ENCODE data around the gene GAB3. TPM values are rescaled to one million over a fixed set of nuclear protein-coding genes. Genes with fewer than 3 reads are reported as not detected.
"Not testable (repeated sequence)": the region's sequence is repeated elsewhere in the genome, so short reads cannot be mapped to it uniquely, and the experiment has no call there.

GAB3 gene
- total RNA-seq, 4 donors from 2014 or later = 2.9 to 34.1 (median 7.2) TPM

DNA sequence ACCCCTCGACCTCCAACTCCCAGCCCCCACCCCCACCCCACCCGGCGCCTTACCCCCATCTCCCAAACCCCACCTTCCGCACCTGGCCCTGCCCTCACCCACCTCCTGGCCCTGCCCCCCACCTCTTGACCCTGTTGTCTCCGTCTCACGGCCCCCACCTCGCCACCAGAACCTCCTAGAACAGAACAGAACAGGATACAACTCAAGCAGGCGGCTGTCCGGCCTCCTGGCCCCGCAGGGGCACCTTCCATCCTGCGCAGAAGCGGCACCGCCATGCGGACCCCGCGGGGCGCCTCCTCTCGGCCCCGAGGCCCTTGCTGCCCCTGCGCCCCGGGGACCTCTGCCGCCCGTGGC is 97.9 kb downstream of the GAB3 start:
- H3K4me3 ChIP-seq = no peak overlapping the region
- H3K9me3 ChIP-seq = no peaks in the 10 kb centered on the region
- H3K27me3 ChIP-seq = no peaks in the 10 kb centered on the region
- no peaks in the 10 kb centered on the region for H3K36me3 ChIP-seq
- intact Hi-C loops (cut with DNase I; ENCODE audit: low total_unique reads) = no loop called here
- no peaks in the 10 kb centered on the region for H3K4me1 ChIP-seq
- no peak overlapping the region for H3K27ac ChIP-seq
- TF ChIP-seq POLR2A (IDR thresholded peaks at IDR 0.05) = no peak
- TF ChIP-seq, protein P1, sequence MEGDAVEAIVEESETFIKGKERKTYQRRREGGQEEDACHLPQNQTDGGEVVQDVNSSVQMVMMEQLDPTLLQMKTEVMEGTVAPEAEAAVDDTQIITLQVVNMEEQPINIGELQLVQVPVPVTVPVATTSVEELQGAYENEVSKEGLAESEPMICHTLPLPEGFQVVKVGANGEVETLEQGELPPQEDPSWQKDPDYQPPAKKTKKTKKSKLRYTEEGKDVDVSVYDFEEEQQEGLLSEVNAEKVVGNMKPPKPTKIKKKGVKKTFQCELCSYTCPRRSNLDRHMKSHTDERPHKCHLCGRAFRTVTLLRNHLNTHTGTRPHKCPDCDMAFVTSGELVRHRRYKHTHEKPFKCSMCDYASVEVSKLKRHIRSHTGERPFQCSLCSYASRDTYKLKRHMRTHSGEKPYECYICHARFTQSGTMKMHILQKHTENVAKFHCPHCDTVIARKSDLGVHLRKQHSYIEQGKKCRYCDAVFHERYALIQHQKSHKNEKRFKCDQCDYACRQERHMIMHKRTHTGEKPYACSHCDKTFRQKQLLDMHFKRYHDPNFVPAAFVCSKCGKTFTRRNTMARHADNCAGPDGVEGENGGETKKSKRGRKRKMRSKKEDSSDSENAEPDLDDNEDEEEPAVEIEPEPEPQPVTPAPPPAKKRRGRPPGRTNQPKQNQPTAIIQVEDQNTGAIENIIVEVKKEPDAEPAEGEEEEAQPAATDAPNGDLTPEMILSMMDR (IDR thresholded peaks at IDR 0.05) = no peak
- DNase-seq = no peak

DNA sequence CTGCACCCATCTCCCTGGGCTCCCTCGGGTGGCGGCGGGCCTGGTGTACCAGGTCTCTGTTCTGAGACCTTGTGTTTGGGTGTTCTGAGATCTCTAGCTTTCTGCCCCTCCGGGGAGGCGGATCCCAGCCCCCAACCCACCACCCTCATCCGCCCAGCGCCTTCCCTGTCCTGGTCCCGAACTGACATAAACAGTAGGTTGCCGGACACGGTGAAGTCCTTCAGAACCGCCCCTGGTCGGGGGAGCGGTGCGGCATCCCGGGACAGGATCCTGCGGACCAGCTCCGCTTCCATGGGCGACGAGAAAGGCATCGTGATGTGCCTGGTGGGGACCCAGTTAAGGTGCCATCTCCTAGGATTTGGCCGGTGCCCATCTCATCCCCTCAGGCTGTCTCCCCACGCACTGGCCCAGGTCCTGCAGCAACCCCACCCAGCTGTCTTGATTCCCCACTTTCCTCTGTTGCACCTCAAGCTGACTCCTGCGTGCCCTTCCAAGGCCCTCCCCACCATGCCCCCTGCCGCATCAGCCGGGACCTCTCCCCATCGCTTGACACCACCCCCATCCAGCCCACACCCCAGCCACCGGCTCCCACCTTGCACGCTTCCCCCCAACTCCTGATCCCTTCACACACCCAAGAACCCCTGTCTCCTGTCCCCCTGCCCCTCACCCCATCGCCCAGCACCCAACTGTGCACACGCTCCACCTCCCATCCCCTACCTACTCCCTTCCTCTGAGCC is 98.4 kb downstream of the GAB3 start:
- H3K27me3 ChIP-seq = no peaks in the 10 kb centered on the region
- H3K36me3 ChIP-seq = no peaks in the 10 kb centered on the region
- H3K9me3 ChIP-seq = no peaks in the 10 kb centered on the region
- H3K27ac ChIP-seq = no peak overlapping the region
- no peak overlapping the region for H3K4me3 ChIP-seq
- no peak for DNase-seq
- intact Hi-C loops (cut with DNase I; ENCODE audit: low total_unique reads) = no loop called here
- H3K4me1 ChIP-seq = no peaks in the 10 kb centered on the region
- no peak for TF ChIP-seq POLR2A (IDR thresholded peaks at IDR 0.05)
- TF ChIP-seq, protein P1 (IDR thresholded peaks at IDR 0.05) = no peak

DNA sequence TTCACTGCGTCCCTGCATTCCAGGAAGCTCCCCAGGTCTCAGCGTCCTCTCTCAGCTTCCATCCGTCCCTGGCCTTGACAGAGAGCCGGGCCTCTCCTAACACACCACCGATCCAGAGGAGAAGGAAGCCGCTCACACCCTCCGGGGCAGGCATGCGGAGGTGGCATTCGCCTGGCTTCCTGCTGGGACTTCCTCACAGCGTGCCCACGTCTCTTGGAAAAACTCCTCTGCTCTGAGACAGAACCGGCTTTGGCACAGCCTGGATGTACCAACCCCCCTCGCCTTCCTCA is 100.7 kb downstream of the GAB3 start:
- Histone ChIP-seq H3K4me3 (no peak overlapping the region), H3K9me3 (no peaks in the 10 kb centered on the region), H3K36me3 (no peaks in the 10 kb centered on the region), H3K27me3 (no peaks in the 10 kb centered on the region), H3K4me1 (no peaks in the 10 kb centered on the region), H3K27ac (no peak overlapping the region)
- intact Hi-C loops (cut with DNase I; ENCODE audit: low total_unique reads) = no loop called here
- TF ChIP-seq, protein P1 (IDR thresholded peaks at IDR 0.05) = no peak
- TF ChIP-seq POLR2A (IDR thresholded peaks at IDR 0.05) = no peak
- no peak for DNase-seq

DNA sequence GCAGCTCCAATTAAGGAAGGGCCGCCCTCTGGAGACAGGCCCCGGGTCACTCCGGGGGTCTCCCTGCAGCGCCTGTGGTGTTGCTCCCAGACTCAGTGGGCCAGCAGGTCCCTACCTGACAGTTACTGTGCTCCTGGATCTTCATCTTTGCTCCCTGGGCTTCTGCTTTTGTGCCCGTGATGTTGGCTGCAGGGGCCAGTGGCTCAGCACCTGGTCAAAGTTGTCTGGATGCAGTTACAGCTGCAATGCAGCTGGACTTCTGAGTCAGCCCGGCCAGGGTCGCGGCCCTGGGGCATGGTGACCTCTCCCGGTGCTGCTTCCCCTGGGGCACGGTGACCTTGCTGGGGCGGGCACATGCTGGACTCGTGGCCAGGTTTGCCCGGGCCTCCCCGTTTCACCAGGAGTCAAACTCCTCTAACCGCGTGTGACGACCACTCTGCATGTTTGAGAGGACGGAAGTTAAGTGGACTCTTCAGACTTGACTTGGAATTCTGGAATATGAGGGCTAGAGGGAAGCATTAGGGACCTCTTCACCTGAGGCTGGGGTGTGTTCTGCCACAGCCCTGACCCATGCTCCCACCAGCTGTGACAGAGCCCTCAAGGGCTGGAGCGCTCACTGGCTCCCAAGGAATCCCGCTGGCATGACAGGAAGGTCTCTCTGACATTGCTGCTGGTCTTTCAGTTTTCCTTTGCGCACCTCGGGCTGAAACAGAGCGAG is 101.2 kb downstream of the GAB3 start:
- no peak for DNase-seq
- no peak overlapping the region for H3K4me3 ChIP-seq

DNA sequence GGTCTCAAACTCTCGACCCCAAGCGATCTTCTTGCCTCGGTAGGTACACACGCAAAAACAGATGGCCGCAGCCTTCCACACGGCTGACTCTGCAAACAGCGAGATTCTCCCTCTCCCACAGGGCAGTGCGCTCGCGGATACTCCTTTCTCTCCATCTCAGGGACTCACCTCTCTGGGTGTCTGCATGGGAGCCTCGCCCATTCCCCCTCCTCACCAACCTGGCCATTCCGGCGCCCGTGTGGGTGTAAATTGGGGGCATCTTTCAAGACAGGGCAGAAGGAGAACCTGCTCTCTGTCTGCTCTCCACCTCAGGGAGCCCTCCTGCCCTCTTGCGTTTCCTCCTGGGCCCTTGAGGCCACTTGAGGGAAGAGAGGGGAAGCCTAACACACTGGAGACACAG is 101.9 kb downstream of the GAB3 start:
- Histone ChIP-seq H3K27me3 (no peaks in the 10 kb centered on the region), H3K36me3 (no peaks in the 10 kb centered on the region), H3K9me3 (no peaks in the 10 kb centered on the region), H3K4me1 (no peaks in the 10 kb centered on the region), H3K4me3 (no peak overlapping the region), H3K27ac (no peak overlapping the region)
- intact Hi-C loops (cut with DNase I; ENCODE audit: low total_unique reads) = no loop called here
- TF ChIP-seq POLR2A (IDR thresholded peaks at IDR 0.05) = no peak
- TF ChIP-seq, protein P1 (IDR thresholded peaks at IDR 0.05) = no peak
- no peak for DNase-seq

More for the DNA sequence above, 101.2 kb downstream of the GAB3 start:
- Histone ChIP-seq H3K27ac (no peak overlapping the region), H3K9me3 (no peaks in the 10 kb centered on the region), H3K36me3 (no peaks in the 10 kb centered on the region), H3K27me3 (no peaks in the 10 kb centered on the region), H3K4me1 (no peaks in the 10 kb centered on the region)
- intact Hi-C loops (cut with DNase I; ENCODE audit: low total_unique reads) = no loop called here
- TF ChIP-seq POLR2A (IDR thresholded peaks at IDR 0.05) = no peak
- TF ChIP-seq, protein P1 (IDR thresholded peaks at IDR 0.05) = no peak

DNA sequence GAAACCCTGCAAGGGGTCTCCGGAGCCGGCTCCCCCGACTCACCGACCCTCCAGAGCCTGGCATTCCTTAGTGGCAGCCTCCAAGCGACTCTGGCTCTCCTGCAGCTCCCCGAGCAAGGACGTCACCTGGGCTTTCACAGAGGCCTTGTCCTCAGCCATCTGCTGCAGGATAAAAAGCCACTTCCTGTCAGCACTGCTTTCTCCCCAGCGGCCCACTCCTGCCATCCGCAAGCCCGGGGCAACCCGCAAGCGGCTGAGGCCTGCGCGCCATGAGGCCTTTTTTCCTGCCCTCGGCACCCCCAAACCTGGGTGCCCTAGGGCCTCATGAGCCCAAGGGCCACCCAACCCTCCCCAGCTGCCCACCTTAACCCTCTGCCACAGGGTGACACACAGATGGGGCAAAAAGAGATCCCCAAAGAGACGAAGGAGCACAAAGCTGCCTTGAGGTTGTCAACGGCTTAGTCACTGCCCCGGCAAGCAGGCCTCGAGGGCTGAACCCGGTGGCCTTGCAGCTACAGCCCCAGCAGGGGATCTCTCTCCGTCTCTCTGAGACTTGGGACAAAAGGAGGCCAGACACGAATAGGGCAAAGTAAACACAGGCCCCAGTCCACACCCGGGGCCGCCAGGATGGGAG is 105.0 kb downstream of the GAB3 start:
- H3K4me1 ChIP-seq; DNase-seq; intact Hi-C loops (cut with DNase I; ENCODE audit: low total_unique reads): not testable (repeated sequence)

DNA sequence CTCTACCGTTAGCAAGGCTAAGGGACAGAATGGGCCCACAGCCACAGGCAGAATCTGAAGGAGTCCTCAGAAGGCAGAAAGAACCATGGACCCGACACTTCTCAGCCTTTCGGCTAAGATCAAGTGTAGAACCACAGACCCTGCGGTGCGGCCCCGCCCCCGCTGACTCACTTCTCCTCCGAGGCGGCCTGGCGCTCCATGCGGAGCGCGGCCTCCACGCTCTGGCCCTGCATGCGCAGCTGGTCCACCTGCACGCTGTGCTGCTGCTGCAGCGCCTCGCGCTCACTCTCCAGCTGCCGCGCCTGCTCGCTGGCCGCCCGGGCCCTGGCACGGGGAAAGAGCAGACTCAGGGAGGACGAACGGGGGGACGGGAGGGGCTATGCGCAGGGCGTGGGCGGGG is 107.2 kb downstream of the GAB3 start:
- H3K27me3 ChIP-seq; intact Hi-C loops (cut with DNase I; ENCODE audit: low total_unique reads); H3K9me3 ChIP-seq; DNase-seq; H3K4me3 ChIP-seq; H3K4me1 ChIP-seq; H3K36me3 ChIP-seq; H3K27ac ChIP-seq: not testable (repeated sequence)

More for the DNA sequence above, 105.0 kb downstream of the GAB3 start:
- not testable (repeated sequence) for H3K9me3 ChIP-seq, H3K36me3 ChIP-seq, H3K27ac ChIP-seq, H3K4me3 ChIP-seq, H3K27me3 ChIP-seq

DNA sequence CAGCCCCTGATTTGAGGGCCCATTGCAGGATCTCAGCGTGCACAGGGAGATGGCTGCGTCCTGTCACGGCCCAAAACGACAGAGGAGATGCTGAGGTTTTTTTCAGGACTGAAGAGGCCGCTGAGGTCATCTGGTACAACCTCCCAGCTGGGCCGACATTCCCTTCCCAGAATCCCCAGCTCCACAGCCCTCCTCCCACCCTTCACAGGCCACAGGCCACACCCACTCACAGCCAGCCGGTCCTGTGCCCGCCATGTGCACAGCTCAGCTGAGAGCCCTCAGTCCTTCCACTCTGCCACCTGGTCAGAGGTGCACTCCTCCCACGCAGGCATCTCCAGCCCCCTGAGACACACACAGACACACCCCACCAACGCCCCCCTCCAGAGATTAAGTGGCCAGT is 109.1 kb downstream of the GAB3 start:
- intact Hi-C loops (cut with DNase I; ENCODE audit: low total_unique reads); H3K9me3 ChIP-seq; DNase-seq; H3K36me3 ChIP-seq; H3K4me1 ChIP-seq; H3K27ac ChIP-seq; H3K4me3 ChIP-seq; H3K27me3 ChIP-seq: not testable (repeated sequence)
